Measurements from ENCODE around the gene ZNF750. TPM values are rescaled to one million over a fixed set of nuclear protein-coding genes. Genes with fewer than 3 reads are reported as not detected.

The ZNF750 gene
- total and polyA plus RNA-seq, 8 donors: 0.02 to 0.08 TPM; not detected in 6

DNA sequence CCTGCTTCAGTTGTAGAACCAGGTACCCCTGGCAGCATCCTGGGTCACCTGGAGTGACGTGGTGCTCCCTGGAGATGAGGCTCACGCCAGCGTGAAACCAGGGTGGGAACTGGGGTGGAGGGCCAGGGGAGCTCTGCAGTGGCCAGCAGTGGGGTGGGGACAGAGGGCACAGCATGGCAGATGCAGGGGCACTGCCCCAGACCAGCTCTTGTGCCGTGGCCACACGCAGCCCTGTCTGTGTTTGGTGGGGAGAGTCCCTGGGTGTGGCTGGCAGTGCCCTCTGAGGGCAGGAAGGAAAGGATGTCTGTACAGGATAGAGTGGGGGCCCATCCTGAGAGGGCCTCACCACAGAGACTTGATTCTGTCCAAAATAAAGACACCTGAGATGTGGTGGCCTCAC, 24.5 kb downstream of the ZNF750 start:
- no peak for FAIRE-seq

DNA sequence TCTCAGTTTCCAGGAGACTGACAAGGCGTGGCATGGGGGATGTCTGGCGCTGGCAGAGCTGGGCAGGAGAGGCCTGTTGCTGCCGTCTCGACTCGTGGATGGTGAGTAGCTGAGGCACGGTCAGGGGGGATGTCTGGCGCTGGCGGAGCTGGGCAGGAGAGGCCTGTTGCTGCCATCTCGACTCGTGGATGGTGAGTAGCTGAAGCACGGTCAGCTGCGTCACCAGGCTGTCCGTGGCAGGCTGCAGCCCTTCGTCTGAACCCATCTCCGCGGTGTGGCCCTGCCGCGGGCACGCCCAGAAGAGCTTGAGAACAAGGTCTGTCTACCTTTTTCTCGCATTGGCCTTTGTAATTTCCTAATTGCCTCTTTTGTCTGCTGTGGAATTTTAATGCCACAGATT, 25.0 kb downstream of the ZNF750 start:
- ATAC-seq (no peak), FAIRE-seq (no peak), DNase-seq (no peak)
- H3K27ac ChIP-seq: no peak overlapping the region
- H3K27me3 ChIP-seq: no peaks in the 10 kb centered on the region
- intact Hi-C loops (cut with DNase I): no loop called here
- WGBS, 2 donors: 95 to 96% methylated on average over 20 of the region's 20 CpGs
- no peaks in the 10 kb centered on the region for H3K9me3 ChIP-seq
- H3K36me3 ChIP-seq: peaks cover 0 to 6% (median 0%) of the 10 kb centered on the region in 3 donors
- no peaks in the 10 kb centered on the region for H3K4me1 ChIP-seq
- H3K4me3 ChIP-seq: no peak overlapping the region
- no peak for TF ChIP-seq CTCF (IDR thresholded peaks at IDR 0.05)

More for the DNA sequence above, 24.5 kb downstream of the ZNF750 start:
- DNase-seq: no peak
- Histone ChIP-seq H3K27me3 (no peaks in the 10 kb centered on the region), H3K9me3 (no peaks in the 10 kb centered on the region), H3K36me3 (peaks cover 0 to 6% (median 0%) of the 10 kb centered on the region in 3 donors), H3K4me3 (no peak overlapping the region), H3K4me1 (no peaks in the 10 kb centered on the region), H3K27ac (no peak overlapping the region)
- no peak for TF ChIP-seq CTCF (IDR thresholded peaks at IDR 0.05)
- intact Hi-C loops (cut with DNase I): no loop called here
- WGBS, 2 donors: 91 to 100% methylated on average over 5 of the region's 5 CpGs
- no peak for ATAC-seq

GRCh38 chr17:82813299-82814051, 26.3 kb downstream of the ZNF750 start:
- no peak for DNase-seq
- Histone ChIP-seq H3K4me1 (no peaks in the 10 kb centered on the region), H3K9me3 (no peaks in the 10 kb centered on the region), H3K4me3 (no peak overlapping the region), H3K27me3 (no peaks in the 10 kb centered on the region), H3K36me3 (peaks cover 0 to 5% (median 0%) of the 10 kb centered on the region in 3 donors), H3K27ac (no peak overlapping the region)
- FAIRE-seq: no peak
- no peak for ATAC-seq
- 92 to 95% methylated on average over 23 of the region's 23 CpGs for WGBS, 2 donors
- no peak for TF ChIP-seq CTCF (IDR thresholded peaks at IDR 0.05)
- intact Hi-C loops (cut with DNase I): no loop called here

DNA sequence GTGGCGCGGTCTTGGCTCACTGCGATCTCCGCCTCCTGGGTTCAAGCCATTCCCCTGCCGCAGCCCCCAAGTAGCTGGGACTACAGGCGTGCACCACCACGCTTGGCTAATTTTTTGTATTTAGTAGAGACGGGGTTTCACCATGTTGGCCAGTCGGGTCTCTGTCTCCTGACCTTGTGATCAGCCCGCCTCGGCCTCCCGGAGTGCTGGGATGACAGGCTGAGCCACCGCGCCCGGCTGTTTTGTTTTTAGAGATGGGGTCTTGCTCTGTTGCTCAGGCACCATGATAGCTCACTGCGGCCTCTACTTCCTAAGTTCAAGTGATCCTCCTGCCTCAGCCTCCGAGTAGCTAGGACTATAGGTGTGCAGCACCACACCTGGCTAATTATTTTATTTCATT, 27.2 kb downstream of the ZNF750 start:
- Histone ChIP-seq H3K27ac (no peak overlapping the region), H3K4me3 (no peak overlapping the region), H3K36me3 (no peaks in the 10 kb centered on the region), H3K9me3 (no peaks in the 10 kb centered on the region), H3K27me3 (no peaks in the 10 kb centered on the region), H3K4me1 (no peaks in the 10 kb centered on the region)
- intact Hi-C loops (cut with DNase I): no loop called here
- DNase-seq: no peak
- no peak for FAIRE-seq
- no peak for ATAC-seq
- 97 to 98% methylated on average over 17 of the region's 17 CpGs for WGBS, 2 donors
- no peak for TF ChIP-seq CTCF (IDR thresholded peaks at IDR 0.05)

DNA sequence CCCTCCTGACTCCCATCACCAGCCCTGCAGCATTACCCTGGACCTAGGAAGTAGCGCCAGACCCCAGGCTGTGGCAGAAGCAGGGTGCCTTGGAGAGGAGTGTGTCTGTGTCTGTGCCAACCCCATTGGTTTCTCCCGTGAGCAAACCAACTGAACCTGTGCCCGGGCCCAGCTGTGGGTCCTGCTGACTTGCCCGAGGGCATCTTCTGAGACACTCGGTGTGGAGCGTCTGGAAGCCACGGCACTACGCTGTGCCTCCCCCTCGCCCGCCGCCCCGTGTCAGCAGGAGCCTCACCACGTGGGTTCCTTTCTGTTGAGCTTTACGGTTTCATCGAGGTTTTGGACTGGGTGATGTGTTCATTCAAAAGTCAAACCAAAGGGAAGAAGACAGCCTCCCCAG, 27.8 kb downstream of the ZNF750 start:
- intact Hi-C loops (cut with DNase I): no loop called here
- H3K9me3 ChIP-seq: no peaks in the 10 kb centered on the region
- WGBS, 2 donors: 90% methylated on average over 15 of the region's 15 CpGs
- TF ChIP-seq CTCF (IDR thresholded peaks at IDR 0.05): no peak
- ATAC-seq: no peak
- H3K36me3 ChIP-seq: no peaks in the 10 kb centered on the region
- no peak for FAIRE-seq
- no peak for DNase-seq
- no peaks in the 10 kb centered on the region for H3K27me3 ChIP-seq
- H3K4me3 ChIP-seq: no peak overlapping the region
- no peaks in the 10 kb centered on the region for H3K4me1 ChIP-seq
- H3K27ac ChIP-seq: no peak overlapping the region
